ENCODE data around the gene NOM1.

- TF ChIP-seq POLR2A (IDR thresholded peaks at IDR 0.05) (no peak), CTCF (IDR thresholded peaks at IDR 0.05) (no peak), EP300 (IDR thresholded peaks at IDR 0.05) (no peak)
Observed at GRCh38 chr7:157020514-157021070, 71.1 kb downstream of the NOM1 start.

All from suprapubic skin (tissue), 3 donors.